Stimulated activated CD4-positive, alpha-beta T cell treated with anti-CD3 and anti-CD28 coated beads, Interleukin-2, amount 100 ng/mL, for 24 hours (primary cell): ENCODE data around the gene JAM2.
A peak's percentile ranks its signal among the peaks of the same experiment; 100 is the strongest.
"Not testable (repeated sequence)": the region's sequence is repeated elsewhere in the genome, so short reads cannot be mapped to it uniquely, and the experiment has no call there.

ENCODE experiments used
- DNase-seq, 2 donors: peaks; one replicate each; pipeline ENCODE4 v3.0.0-alpha.2; 2020

JAM2 gene

GRCh38 chr21:25647647-25648046 is 8.6 kb downstream of the JAM2 start:
- DNase-seq, result no peak

- DNase-seq, result no peak
Measured at GRCh38 chr21:25649146-25649545, 10.1 kb downstream of the JAM2 start.

- no peak for DNase-seq
Measured at GRCh38 chr21:25656412-25656811, 17.4 kb downstream of the JAM2 start.

- DNase-seq, result no peak
Measured at GRCh38 chr21:25657140-25657539, 18.1 kb downstream of the JAM2 start.

- no peak for DNase-seq
Measured at GRCh38 chr21:25658427-25659035, 19.5 kb downstream of the JAM2 start.

GRCh38 chr21:25660233-25660632 is 21.2 kb downstream of the JAM2 start:
- no peak for DNase-seq

GRCh38 chr21:25664491-25664931 is 25.5 kb downstream of the JAM2 start:
- no peak for DNase-seq

- DNase-seq, result no peak
Measured at GRCh38 chr21:25670726-25671125, 31.7 kb downstream of the JAM2 start.

- no peak for DNase-seq
Measured at GRCh38 chr21:25676451-25676850, 37.4 kb downstream of the JAM2 start.

GRCh38 chr21:25682382-25682781 is 43.3 kb downstream of the JAM2 start:
- no peak for DNase-seq

- no peak for DNase-seq
Measured at GRCh38 chr21:25687787-25688186, 48.7 kb downstream of the JAM2 start.

GRCh38 chr21:25688275-25689155 is 49.5 kb downstream of the JAM2 start:
- DNase-seq, result no peak

GRCh38 chr21:25689226-25689625 is 50.2 kb downstream of the JAM2 start:
- DNase-seq, result no peak

GRCh38 chr21:25691976-25692375 is 52.9 kb downstream of the JAM2 start:
- no peak for DNase-seq

- DNase-seq, result not testable (repeated sequence)
Measured at GRCh38 chr21:25695461-25695860, 56.4 kb downstream of the JAM2 start.

- no peak for DNase-seq
Measured at GRCh38 chr21:25700741-25701140, 61.7 kb downstream of the JAM2 start.

- no peak for DNase-seq
Measured at GRCh38 chr21:25701529-25701928, 62.5 kb downstream of the JAM2 start.

GRCh38 chr21:25708467-25709065 is 69.5 kb downstream of the JAM2 start:
- peak; percentile 44 to 54 for DNase-seq

GRCh38 chr21:25709684-25710265 is 70.7 kb downstream of the JAM2 start:
- DNase-seq, result no peak

GRCh38 chr21:25710550-25710949 is 71.5 kb downstream of the JAM2 start:
- DNase-seq, result no peak

GRCh38 chr21:25714066-25714465 is 75.0 kb downstream of the JAM2 start:
- DNase-seq, result not testable (repeated sequence)

GRCh38 chr21:25717491-25718147 is 78.6 kb downstream of the JAM2 start:
- no peak for DNase-seq

GRCh38 chr21:25721987-25722386 is 82.9 kb downstream of the JAM2 start:
- DNase-seq, result no peak
